ENCODE results near the gene TMIGD1.

- TF ChIP-seq, protein P1, sequence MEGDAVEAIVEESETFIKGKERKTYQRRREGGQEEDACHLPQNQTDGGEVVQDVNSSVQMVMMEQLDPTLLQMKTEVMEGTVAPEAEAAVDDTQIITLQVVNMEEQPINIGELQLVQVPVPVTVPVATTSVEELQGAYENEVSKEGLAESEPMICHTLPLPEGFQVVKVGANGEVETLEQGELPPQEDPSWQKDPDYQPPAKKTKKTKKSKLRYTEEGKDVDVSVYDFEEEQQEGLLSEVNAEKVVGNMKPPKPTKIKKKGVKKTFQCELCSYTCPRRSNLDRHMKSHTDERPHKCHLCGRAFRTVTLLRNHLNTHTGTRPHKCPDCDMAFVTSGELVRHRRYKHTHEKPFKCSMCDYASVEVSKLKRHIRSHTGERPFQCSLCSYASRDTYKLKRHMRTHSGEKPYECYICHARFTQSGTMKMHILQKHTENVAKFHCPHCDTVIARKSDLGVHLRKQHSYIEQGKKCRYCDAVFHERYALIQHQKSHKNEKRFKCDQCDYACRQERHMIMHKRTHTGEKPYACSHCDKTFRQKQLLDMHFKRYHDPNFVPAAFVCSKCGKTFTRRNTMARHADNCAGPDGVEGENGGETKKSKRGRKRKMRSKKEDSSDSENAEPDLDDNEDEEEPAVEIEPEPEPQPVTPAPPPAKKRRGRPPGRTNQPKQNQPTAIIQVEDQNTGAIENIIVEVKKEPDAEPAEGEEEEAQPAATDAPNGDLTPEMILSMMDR (IDR thresholded peaks at IDR 0.05 in 2 of 3, conservative IDR thresholded peaks at IDR 0.05 in 1 of 3; ENCODE audit: control insufficient read depth in 2 of 3, extremely low read depth in 1 of 3, insufficient read depth in 1 of 3, low read depth in 3 of 3, low read length in 3 of 3), result no peak
- TF ChIP-seq USF2 (IDR thresholded peaks at IDR 0.05; ENCODE audit: borderline replicate concordance, low read depth, low read length) (no peak), POLR2AphosphoS5 (IDR thresholded peaks at IDR 0.05; ENCODE audit: low read length) (no peak)
Observed at GRCh38 chr17:30296499-30297080, 37.3 kb downstream of the TMIGD1 start.

Data from GM12878 (cell line).